GM21619 (cell line): ENCODE results near the gene CES2.
"Not testable (repeated sequence)": the region's sequence is repeated elsewhere in the genome, so short reads cannot be mapped to it uniquely, and the experiment has no call there.

ENCODE experiments used
- ATAC-seq: cut with Tn5 transposase; IDR thresholded peaks from one replicate; pipeline ENCODE4 v1.9.1; 2021; ENCODE audit not compliant: unreplicated experiment

The CES2 gene

GRCh38 chr16:66976746-66977145, 41.4 kb downstream of the CES2 start:
- no peak for ATAC-seq

- ATAC-seq: peak; percentile 71
Measured at GRCh38 chr16:66977341-66978113, 42.2 kb downstream of the CES2 start.

- ATAC-seq: no peak
Measured at GRCh38 chr16:66979011-66979717, 43.8 kb downstream of the CES2 start.

GRCh38 chr16:66983033-66983432, 47.7 kb downstream of the CES2 start:
- no peak for ATAC-seq

GRCh38 chr16:66984892-66985311, 49.6 kb downstream of the CES2 start:
- ATAC-seq: no peak

- no peak for ATAC-seq
Measured at GRCh38 chr16:66986559-66986958, 51.2 kb downstream of the CES2 start.

GRCh38 chr16:66988197-66988788, 53.0 kb downstream of the CES2 start, which contains the start of gene CES4A:
CES4A (plus strand) TSS chr16:66988589; CDS start chr16:66988773, 184 bp downstream.
- ATAC-seq: no peak

- ATAC-seq: no peak
Measured at GRCh38 chr16:66991545-66992077, 56.3 kb downstream of the CES2 start.

- not testable (repeated sequence) for ATAC-seq
Measured at GRCh38 chr16:66993558-66993957, 58.2 kb downstream of the CES2 start.
